Brain microvascular endothelial cell (primary cell): Measurements from ENCODE around the gene CFAP70.
"Not testable (repeated sequence)": the region's sequence is repeated elsewhere in the genome, so short reads cannot be mapped to it uniquely, and the experiment has no call there.

Experiments used
- DNase-seq: peaks from one replicate; pipeline ENCODE4 v3.0.0-alpha.2; 2020
- H3K27ac ChIP-seq: fragments of 250-450 bp; sonication (Bioruptor Pico); 2 replicates; pipeline ENCODE4 v1.5.1; 2020; ENCODE audit warnings: mild to moderate bottlenecking, moderate library complexity
- H3K27me3 ChIP-seq: fragments of 250-450 bp; sonication (Bioruptor Pico); replicated peaks from 2 replicates; pipeline ENCODE4 v1.5.1; 2020; ENCODE audit warnings: mild to moderate bottlenecking
- H3K36me3 ChIP-seq: fragments of 250-450 bp; sonication (Bioruptor Pico); replicated peaks from 2 replicates; pipeline ENCODE4 v1.5.1; 2020; ENCODE audit warnings: mild to moderate bottlenecking
- H3K4me3 ChIP-seq: 2 replicates; pipeline ENCODE4 v1.5.1; 2011; ENCODE audit warnings: low read depth, mild to moderate bottlenecking, control low read depth, low read length, moderate library complexity
- CTCF ChIP-seq: IDR thresholded peaks from 2 replicates; pipeline ENCODE4 v1.5.1; 2011; ENCODE audit warnings: low read depth, mild to moderate bottlenecking, moderate library complexity, low read length, control low read depth, inconsistent platforms; ENCODE audit errors: missing control alignments
- in situ Hi-C: cut with HindIII; loops from 2 replicates; pipeline ENCODE4 v1.10.0; 2017; ENCODE audit warnings: low sequenced_read_pairs, low pct_ligation_motif_present

CFAP70 gene

DNA sequence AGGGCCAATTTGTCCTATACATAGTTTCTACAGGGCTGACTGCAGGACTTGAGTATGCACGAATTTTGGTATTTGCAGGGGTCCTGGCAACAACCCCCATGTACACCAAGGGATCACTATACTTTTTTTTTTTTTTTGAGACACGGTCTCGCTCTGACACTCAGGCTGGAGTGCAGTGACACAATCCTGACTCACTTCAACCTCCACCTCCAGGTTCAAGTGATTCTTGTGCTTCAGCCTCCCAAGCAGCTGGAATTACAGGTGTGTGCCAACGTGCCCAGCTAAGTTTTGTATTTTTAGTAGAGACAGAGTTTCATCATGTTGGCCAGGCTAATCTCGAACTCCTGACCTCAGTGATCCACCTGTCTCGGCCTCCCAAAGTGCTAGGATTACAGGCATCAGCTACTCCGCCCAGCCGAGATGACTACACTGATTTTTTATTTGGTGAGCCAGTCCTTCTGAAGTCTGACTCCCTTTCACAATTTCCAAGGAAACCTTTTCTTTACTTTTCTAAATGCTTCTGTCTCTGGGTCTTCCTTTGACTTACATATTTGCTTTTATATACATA lies 19.8 kb downstream of the CFAP70 start:
- in situ Hi-C loops: no loop called here
- H3K27ac ChIP-seq: no peak overlapping the region
- no peaks in the 10 kb centered on the region for H3K27me3 ChIP-seq
- TF ChIP-seq CTCF: no peak
- no peaks in the 10 kb centered on the region for H3K36me3 ChIP-seq
- no peak overlapping the region for H3K4me3 ChIP-seq
- DNase-seq: no peak

GRCh38 chr10:73333202-73333601 lies 25.5 kb downstream of the CFAP70 start:
- no peak overlapping the region for H3K27ac ChIP-seq
- H3K4me3 ChIP-seq: no peak overlapping the region
- in situ Hi-C loops: no loop called here
- no peak for DNase-seq
- H3K36me3 ChIP-seq: no peaks in the 10 kb centered on the region
- no peak for TF ChIP-seq CTCF
- H3K27me3 ChIP-seq: no peaks in the 10 kb centered on the region

DNA sequence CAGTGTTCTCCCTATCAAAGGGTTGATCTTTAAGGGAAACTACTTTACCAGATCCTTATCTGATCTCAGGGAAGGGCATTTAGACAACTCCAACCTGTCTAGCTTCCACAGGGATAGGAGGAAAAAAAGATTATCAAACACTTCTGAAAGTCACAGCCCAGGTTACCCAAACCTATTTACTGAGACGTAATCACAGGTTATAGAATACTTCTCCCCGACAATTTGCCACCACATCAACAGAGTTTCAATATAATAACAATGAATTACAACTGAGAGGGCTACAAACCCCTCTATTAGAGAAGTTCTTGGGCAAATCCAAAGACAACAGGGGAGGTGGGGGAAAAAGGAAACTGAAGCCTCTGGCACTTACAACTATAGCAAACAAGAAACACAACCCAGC lies 26.3 kb downstream of the CFAP70 start:
- H3K36me3 ChIP-seq: no peaks in the 10 kb centered on the region
- no peak overlapping the region for H3K4me3 ChIP-seq
- H3K27me3 ChIP-seq: no peaks in the 10 kb centered on the region
- no peak overlapping the region for H3K27ac ChIP-seq
- DNase-seq: no peak
- in situ Hi-C loops: no loop called here
- no peak for TF ChIP-seq CTCF

DNA sequence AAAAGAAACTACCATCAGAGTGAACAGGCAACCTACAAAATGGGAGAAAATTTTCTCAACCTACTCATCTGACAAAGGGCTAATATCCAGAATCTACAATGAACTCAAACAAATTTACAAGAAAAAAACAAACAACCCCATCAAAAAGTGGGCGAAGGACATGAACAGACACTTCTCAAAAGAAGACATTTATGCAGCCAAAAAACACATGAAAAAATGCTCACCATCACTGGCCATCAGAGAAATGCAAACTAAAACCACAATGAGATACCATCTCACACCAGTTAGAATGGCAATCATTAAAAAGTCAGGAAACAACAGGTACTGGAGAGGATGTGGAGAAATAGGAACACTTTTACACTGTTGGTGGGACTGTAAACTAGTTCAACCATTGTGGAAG lies 30.1 kb downstream of the CFAP70 start:
- H3K4me3 ChIP-seq, H3K36me3 ChIP-seq, H3K27me3 ChIP-seq, in situ Hi-C loops, DNase-seq, H3K27ac ChIP-seq: not testable (repeated sequence)

DNA sequence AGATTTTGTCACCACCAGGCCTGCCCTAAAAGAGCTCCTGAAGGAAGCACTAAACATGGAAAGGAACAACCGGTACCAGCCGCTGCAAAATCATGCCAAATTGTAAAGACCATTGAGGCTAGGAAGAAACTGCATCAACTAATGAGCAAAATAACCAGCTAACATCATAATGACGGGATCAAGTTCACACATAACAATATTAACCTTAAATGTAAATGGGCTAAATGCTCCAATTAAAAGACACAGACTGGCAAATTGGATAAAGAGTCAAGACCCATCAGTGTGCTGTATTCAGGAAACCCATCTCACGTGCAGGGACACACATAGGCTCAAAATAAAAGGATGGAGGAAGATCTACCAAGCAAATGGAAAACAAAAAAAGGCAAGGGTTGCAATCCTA lies 33.4 kb downstream of the CFAP70 start:
- not testable (repeated sequence) for DNase-seq

DNA sequence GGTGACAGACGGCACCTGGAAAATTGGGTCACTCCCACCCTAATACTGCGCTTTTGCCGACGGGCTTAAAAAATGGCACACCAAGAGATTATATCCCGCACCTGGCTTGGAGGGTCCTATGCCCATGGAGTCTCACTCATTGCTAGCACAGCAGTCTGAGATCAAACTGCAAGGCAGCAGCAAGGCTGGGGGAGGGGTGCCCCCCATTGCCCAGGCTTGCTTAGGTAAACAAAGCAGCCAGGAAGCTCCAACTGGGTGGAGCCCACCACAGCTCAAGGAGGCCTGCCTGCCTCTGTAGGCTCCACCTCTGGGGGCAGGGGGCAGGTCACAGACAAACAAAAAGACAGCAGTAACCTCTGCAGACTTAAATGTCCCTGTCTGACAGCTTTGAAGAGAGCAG lies 35.1 kb downstream of the CFAP70 start:
- in situ Hi-C loops, H3K36me3 ChIP-seq, H3K27me3 ChIP-seq, H3K4me3 ChIP-seq, DNase-seq, H3K27ac ChIP-seq: not testable (repeated sequence)

More for the DNA sequence above, 33.4 kb downstream of the CFAP70 start:
- in situ Hi-C loops, H3K4me3 ChIP-seq, H3K36me3 ChIP-seq, H3K27ac ChIP-seq, H3K27me3 ChIP-seq: not testable (repeated sequence)

DNA sequence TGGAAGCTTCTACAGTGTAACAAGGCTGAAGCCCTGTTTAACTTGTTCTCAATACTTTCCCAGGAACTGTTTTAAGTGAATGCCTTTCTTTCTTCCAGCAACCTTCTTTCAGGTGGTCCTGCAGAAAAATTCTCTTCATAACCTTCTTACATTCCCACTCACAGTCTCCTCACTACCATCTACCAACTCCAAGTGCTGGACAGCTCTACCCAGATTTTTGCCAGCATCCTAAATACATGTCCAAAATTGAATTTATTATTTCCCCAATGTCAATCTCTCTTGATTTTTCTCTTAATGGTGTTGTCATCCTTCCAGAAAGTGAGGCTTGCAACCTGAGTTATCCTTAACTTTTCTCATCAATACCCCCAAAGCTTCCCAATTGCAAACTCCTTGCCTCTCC lies 48.2 kb downstream of the CFAP70 start:
- DNase-seq: no peak
- Histone ChIP-seq H3K27ac (no peak overlapping the region), H3K4me3 (no peak overlapping the region), H3K27me3 (no peaks in the 10 kb centered on the region), H3K36me3 (no peaks in the 10 kb centered on the region)
- in situ Hi-C loops: no loop called here
- TF ChIP-seq CTCF: no peak
